SKM-1 treated with dmso at 0.1 percent for 144 hours (cell line): ENCODE results near the gene EGLN3.
A peak's percentile ranks its signal among the peaks of the same experiment; 100 is the strongest.
"Not testable (repeated sequence)": the region's sequence is repeated elsewhere in the genome, so short reads cannot be mapped to it uniquely, and the experiment has no call there.

Experiments
- DNase-seq: peaks from one replicate; lab custom pipeline; 2025; ENCODE audit not compliant: unreplicated experiment; lab: John Stamatoyannopoulos, UW

EGLN3 gene

DNA sequence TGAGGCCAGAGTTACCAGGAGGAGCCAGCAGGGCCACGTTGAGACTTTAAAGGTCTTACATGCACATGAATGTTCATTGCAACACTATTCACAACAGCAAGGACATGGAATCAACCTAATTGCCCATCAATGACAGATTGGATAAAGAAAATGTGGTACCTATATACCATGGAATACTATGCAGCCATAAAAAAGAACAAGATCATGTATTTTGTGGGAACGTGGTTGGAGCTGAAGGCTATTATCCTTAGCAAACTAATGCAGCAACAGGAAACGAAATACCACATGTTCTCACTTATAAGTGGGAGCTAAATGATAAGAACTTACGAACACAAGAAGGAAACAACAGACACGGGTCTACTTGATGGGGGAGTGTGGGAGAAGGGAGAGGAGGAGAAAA lies 11.6 kb upstream of the EGLN3 start:
- DNase-seq = not testable (repeated sequence)

DNA sequence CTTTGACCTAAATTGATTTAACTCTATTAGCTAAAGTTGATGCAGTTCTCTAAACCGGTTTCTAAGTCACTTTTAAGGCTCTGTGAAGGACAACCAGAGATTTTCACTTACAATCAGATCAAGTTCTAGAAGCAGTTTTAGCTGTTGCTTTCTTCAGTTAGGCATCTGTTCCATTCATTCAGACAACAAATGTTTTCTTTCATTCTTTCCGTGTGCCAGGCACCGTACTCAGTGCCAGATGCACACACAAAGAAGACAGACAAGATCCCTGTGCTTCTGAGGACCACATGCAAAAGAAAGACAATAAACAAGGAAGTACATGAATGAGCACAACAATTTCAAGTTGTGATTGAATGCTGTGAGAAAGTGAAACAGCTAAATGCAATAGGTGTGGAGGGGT lies 11.1 kb upstream of the EGLN3 start:
- no peak for DNase-seq

DNA sequence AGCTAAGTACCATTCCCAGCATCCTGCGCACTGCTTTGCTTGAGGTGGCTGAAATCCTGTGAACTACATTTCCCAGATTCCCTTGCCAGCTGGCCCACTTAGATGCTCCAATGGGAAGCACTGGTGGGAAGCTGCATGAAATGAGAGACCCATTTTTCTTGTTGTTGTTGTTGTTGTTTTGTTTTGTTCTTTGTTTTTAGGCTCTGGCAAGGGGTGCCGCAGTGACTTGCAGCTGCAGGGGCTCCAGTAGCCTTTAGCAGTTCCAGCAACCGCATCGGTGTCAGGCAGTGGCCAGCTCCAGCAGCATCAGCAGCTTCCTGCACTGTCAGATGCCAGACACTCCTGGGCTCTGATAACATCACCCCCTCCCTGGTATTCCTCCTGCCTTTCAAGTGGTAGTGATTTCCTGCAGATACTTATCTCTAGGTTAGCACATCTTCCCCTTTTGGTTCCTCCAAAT lies 8.8 kb upstream of the EGLN3 start:
- peak; percentile 17 for DNase-seq

DNA sequence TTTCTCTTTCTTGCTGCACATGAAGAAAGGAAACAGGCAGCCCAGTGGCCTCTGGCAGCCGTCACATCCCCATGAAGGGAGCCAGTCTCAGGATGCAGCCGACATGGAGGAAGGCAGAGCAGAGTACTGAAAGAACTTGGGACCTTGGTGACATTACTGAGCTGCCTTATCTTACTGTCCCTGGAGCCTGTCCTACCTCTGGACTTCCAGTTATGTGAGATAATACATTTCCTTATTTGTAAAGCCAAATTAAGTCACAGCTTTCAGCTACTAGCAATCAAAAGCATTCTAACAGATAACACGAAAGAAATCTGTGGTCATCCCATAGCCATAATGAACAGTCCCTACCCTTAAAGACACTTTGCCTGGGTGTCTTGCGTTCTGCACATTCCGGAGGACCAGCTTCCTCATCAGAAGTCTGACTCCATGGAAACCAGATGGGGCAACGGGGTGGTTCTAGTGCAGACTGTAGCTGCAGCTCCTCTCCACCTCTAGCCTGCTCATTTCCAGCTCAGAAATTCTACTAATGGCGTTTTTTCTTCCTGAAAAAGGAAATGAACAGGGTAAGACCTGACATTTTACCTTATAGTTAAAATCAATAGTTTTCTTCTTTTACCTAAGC lies 7.8 kb upstream of the EGLN3 start:
- no peak for DNase-seq

DNA sequence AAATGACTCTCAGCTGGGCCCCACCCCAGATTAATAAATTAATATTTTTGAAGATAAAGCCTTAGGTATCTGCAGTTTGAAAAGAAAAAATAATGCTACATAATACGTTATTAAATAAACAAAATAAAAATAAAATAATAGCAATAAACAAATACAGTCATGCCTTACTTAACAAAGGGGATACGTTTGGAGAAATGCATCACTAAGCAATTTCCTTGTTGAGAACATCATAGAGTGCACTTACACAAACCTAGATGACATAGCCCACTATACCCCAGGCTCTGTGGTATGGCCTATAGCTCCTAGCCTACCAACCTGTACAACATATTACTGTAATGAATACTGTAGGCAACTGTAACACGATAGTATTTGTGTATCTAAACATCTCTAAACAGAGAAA lies 7.1 kb upstream of the EGLN3 start:
- no peak for DNase-seq

DNA sequence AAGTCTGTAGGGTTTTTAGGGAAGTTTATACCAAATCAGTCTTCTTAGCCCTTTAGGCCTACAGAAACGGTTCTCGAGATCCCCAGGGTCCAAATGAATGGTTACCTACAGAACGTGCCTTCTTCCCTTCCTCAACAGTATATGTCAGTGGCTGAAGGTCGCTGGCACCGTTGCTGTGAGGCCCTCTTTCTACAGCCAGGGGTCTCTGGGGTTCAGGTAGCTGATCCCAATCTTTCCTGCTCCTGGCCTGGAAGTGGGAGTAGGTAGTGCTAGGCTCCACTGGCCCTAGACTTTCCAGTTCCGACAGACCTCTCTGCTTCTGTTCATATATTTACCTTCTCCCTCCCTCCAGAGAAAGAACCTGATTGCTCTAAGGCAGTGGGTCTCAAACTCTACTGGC lies 6.4 kb upstream of the EGLN3 start:
- DNase-seq = no peak

DNA sequence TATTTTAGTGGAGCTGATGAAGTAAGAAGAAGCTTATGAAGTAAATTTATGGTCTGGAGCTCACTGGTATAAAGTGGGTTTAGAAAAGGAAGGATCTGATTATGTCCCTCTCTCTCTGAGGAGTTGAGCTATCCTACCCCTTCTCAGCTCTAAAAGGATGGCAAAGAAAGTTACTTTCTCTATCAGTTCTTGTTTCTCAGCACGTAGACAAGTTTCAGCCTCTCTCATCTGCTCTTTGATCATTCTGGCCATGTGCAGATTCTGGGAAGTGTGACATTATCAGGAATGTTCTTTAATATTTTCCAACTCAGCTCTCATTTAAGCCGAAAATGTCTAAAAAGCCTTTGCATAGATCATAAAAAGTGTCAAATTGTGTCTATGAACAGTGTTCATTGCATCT lies 5.8 kb upstream of the EGLN3 start:
- no peak for DNase-seq

DNA sequence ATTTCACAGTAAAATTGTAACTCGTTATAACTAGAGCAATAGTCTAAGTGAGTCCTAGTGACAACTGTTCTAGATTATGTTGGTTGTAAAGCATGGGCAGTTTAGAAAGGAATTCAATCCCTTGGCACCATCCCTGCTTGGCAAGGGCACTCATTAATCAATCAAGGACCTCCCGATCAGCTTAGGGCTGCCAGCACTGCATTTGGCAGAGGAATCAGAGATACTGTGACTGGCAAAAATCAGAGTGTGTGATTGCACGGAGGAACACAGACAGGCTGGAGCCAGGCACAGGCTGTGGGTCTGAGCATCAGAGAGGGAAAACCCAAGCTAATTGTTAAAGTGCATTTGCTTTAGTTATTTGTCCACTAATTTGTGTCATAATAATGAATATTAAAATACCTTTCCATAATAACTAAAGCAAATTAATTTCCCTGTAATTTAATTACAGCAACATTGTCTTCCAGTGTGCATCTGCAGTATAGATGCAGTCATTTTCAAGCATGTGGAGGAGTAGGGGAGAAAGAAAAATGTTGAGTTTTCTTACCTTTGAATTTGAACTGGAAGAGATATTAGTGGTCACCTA lies 3.2 kb upstream of the EGLN3 start:
- DNase-seq = no peak

DNA sequence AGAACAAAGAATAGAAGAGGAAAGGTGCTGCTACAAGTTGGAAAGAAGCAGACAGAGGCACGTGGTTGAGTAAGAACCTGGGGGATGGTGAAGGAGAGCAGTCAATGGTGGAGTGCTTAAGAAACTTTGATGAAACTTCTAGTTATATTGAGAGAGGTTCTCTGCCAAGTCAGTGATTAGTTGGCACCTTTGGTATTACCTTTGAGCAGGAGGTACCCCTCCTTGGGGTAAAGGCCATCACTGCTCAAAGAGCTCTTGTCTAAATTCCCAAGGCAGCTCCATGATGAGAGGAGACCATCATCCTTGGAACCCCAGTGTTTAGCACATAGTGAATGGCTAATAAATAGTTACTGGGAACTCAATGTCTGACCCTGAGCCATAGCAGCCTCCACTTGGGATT lies 1.7 kb upstream of the EGLN3 start:
- DNase-seq = no peak

DNA sequence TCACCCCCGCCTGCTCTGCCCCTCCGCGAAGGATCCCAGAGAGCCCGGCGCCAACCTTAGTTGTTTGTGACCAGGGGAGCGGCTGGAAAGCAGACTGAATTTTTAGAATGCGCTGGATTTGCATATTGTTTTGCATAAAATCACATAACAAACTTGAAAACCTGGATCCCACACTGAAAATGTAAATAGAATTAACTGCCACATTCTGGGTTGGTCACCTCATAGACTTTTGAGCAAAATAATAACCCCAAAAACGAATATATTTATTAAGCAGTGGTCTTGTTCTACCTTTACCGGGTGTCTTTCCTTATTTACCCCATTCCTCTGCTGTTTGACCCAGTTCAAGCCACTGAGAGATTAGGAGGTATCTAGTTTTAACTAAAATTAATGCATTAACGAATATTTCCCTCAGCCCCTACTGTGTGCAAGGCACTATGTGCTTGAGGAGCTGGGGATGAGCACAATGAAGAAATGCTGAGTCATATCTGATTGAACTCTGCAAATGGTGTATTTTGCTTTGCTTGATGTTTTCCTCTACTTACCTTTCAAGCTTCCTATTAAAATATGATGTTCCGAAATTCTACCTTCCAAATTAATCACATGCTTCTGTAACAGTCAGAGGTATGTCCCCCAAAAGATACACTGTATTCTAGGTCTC lies 438 bp upstream of the EGLN3 start:
- no peak for DNase-seq

DNA sequence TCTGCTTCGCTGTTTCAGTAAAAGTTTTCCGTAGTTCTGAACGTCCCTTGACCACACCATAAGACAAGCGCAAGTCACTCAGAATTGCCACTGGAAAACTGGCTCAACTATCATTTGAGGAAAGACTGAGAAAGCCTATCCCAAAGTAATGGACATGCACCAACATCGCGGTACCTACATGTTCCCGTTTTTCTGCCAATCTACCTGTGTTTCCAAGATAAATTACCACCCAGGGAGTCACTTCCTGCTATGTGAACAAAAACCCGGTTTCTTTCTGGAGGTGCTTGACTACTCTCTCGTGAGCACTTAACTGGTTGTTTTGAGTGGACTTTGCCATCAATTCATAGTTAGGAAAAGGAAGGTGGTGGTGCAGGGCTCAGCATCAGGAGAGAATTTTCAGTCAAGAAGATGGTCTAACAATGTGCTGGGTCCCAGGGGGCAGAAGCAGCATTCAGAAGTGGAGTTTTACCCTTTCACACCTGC lies 1.4 kb downstream of the EGLN3 start:
- no peak for DNase-seq

DNA sequence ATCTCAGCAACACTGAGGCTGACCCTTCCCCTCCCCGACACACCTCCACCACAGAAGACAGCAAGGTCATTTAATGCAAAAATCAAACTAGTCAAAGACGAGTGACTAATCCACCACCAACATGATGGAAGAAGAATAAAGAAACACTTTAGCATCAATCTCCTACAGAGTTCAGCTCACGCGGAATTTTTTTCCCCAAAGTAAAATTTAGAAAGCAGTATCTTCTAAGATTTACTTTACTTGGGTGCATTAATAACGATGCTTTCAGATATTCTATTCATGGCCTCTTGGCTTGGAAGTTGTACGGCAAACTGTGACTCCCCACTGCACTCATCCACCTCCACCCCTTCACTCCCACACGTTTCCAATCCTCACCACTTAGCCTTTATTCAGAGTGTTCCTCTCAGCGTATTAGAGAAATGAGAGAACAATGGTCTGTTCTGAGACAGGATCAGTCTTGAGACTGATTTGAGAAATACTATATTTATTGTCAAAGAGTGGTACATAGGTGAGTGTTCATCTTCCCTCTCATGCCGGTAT lies 1.9 kb downstream of the EGLN3 start:
- no peak for DNase-seq

DNA sequence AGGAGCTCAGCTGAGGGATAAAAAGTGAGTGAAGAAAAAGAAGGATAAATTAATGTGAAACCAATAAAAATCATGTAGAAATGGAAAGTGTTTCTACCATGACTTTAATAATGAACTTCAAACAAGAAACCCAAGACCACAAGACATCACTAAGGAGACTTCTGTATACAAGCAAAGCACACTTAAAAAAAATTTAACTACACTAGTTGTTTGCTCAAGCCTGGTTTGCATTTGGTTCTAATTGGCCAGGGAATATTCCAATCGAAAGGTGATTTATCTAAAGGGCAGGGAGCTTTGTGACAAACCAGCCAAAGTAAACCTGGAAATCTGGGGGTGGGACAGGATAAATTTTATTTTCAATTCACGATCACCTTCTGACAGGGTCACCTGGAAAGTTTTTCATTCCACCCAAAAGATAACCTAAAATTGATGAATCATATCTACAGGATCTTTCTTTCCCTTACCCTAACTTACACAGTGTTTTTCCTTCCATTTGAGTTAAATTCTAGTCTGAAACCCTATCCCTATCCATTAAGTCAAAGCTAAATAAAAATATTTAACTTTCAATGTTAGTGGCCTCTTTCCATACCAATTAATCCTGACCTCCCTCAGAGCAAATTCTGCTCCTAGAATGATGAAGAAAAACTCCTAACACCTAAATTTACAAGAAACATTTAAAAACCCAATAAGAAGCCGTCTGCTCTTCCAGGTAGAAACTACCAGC lies 2.6 kb downstream of the EGLN3 start:
- DNase-seq = no peak

DNA sequence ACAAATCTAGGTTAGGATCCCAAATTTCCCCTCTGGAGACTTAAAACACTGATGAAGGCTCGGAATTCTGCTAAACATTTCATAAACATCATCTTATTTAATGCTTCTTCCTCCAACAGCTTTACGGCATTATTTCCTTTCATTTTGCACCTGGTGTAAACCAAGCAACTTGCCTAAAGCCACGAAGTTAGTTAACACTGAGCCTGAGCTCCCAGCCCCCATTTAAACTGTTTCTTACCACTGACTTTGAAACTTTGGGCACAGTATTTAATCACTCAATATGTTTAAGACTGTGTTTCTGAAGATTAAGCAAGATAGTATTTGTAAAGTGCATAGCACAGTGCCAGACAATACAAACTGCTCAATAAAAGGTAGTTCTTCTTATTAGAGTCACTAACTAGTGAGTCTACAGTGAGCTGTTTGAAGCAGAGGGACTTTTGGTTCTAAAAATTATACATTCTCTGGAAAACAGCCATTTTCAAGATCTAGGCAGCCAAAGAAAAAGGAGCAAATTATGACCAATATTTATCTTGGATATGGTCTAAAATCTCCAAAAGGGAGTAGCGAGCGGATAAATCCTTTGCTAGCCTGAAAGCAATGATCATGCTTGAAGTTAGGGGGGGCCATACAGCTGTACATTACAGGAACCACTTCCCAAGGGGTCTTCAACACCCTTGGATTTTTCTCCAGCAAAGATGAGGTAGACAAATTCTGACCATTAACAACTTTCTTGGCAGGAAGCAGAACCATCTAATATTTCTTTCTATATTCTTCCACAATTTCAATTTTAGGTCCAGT lies 4.0 kb downstream of the EGLN3 start:
- no peak for DNase-seq

DNA sequence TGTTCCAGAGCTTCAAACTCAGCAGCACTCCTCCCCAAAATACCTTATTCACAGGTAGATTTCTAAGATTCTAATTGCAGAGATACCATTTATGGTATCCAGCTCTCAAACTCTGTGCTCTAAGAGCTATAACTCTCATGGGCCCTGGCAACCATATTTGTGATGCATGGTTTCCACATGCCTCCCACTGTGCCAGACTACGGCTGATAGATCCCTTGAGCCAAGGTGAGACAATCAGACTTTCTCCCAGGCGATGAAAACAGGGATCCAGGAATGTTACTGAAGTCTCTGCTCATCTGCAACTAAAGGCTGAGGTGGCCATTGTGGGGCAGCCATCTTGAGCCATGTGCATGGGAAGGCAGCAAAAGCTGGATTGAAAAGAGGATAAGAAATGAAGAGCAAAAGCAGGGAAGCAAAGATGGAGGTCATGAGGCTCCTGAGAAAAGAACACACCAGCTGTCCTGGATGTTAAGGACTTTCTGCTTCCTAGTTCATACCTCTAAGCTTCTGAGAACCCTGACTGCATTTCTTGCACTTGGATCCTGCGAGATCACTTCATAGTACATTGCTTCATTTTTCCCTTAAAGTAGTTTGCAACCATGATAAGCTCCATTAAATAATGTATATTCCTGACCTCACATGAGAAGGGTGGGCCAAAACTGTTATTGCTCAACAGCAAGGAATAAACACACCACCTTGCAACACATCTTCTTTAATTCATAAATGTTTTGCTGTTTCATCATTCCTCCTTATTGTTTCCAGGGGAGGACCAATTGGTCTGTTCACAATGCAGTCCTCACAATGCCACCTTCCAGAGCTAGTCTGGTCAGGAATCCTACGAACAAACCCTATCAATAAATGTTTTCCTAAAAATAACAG lies 5.4 kb downstream of the EGLN3 start:
- no peak for DNase-seq

DNA sequence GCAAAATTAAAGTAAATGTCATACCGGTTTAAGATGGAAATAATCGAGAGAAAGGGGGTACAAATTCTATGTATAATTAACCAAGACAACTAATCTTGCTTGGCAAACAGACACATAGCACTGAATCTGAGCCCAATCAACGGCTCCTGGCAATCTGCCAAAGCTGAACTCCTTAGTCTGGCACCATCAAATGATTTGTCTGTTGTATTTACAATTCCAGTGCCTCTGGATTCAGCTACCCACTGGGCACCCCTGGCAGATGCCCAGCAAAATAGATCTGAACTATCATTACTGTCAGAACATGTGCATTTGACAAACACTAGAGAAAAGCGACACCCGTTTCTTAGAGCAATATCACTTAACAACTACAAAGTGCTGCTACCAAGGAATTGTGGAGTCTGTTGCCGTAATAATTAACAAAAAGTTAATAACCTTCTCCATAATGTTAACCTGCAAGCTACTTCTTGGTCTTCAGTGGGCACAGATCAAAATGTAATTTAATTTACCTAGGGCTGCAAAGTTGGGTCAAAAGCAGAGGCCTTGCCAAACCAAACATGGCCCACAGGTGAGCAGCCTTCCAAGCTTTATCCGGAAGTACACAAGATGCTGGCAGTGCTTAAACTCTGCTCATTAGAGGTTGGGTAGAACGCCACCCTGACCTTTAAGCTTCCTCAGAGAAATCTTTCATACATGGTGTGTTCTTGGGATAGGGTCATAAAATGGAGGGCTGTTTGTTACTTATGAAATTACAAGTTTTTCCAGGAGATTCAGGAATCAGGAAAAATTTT lies 7.6 kb downstream of the EGLN3 start:
- no peak for DNase-seq

DNA sequence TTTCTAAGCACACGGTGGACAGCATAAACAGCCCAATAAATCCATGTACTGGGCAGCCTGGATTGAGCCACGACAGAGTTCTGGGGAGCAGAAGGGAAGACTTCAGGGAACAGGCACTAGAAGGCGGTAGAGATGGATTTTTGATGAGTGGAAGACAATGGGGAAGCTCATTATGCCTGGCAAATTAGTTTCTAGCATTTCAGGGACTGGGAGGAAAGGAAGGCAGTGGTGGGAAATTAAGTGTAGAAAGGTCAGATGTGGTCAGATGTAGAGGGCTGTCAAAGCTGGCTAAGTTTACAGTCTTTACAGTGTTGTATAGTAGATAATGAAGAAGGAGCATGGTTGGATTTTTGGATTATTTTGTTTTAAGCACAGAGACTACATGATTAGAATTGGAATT lies 9.2 kb downstream of the EGLN3 start:
- DNase-seq = no peak

DNA sequence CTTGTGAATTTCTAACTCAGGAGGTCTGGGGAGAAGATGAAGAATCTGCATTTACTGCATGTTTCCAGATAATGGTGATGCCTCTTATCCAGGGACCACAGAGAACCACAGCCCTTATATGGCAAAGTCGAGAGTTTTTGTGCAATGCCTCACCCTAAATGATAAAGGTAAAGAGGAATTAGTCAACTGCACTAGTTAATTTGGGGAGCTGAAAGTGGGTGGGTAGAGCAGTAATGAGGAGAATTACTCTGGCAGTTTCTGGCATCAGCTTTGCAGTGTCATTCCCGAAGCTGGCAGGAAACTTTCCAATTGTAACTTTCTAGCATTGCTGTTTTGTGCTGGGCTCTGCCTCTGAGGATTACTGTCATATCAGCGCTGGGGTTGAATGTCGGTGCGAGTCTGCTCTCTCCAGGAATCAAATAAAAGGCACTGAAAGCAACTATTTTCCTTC lies 10.3 kb downstream of the EGLN3 start:
- no peak for DNase-seq
